OCI-LY7 (cell line): ENCODE data around the gene MADD. TPM values are rescaled to one million over a fixed set of nuclear protein-coding genes. Genes with fewer than 3 reads are reported as not detected.

Source experiments
- BruUV-seq: library from RNA; stranded (reverse); fragments of 400-500 nt; replicated peaks from 2 replicates; lab custom pipeline; 2021; lab: Mats Ljungman, UMichigan
- CTCF ChIA-PET: fragments of 300-600 bp; sonication (Branson Sonifier 250); formaldehyde crosslinking; loops from one replicate; lab custom pipeline; 2022; ENCODE audit warnings: antibody characterized with exemption; ENCODE audit not compliant: unreplicated experiment; lab: Charles Lee
- POLR2A ChIA-PET: fragments of 300-600 bp; sonication (Branson Sonifier 250); formaldehyde crosslinking; loops from one replicate; lab custom pipeline; 2022; ENCODE audit warnings: antibody characterized with exemption; lab: Charles Lee
- DNase-seq: peaks from one replicate; pipeline ENCODE4 v3.0.0-alpha.2; 2015; ENCODE audit warnings: low spot score
- H2AFZ ChIP-seq: fragments of 200-600 bp; sonication (generic), shearing (Covaris generic); 2 replicates; pipeline ENCODE4 v1.6.1; 2014; ENCODE audit warnings: mild to moderate bottlenecking, antibody characterized with exemption, low read length, moderate library complexity
- H3K27ac ChIP-seq: fragments of 200-600 bp; sonication (generic); 2 replicates; pipeline ENCODE4 v1.5.1; 2014; ENCODE audit warnings: mixed run types, low read depth, mild to moderate bottlenecking, moderate library complexity, low read length, inconsistent platforms; ENCODE audit not compliant: poor library complexity, severe bottlenecking
- H3K36me3 ChIP-seq: fragments of 200-600 bp; sonication (generic); 2 replicates; pipeline ENCODE4 v1.6.1; 2014; ENCODE audit warnings: mild to moderate bottlenecking, antibody characterized with exemption, low read length, moderate library complexity, mixed read lengths; ENCODE audit not compliant: insufficient read depth
- H3K4me1 ChIP-seq: fragments of 200-600 bp; sonication (generic); 2 replicates; pipeline ENCODE4 v1.5.1; 2014; ENCODE audit warnings: mild to moderate bottlenecking, low read length; ENCODE audit not compliant: insufficient read depth, poor library complexity, severe bottlenecking
- H3K4me2 ChIP-seq: fragments of 200-600 bp; sonication (generic); 2 replicates; pipeline ENCODE4 v1.6.1; 2014; ENCODE audit warnings: mild to moderate bottlenecking, low read length
- H3K4me3 ChIP-seq: fragments of 200-600 bp; sonication (generic); 2 replicates; pipeline ENCODE4 v1.5.1; 2014; ENCODE audit warnings: mild to moderate bottlenecking, low read depth, low read length; ENCODE audit not compliant: poor library complexity, severe bottlenecking
- H3K79me2 ChIP-seq: fragments of 200-600 bp; sonication (generic); 2 replicates; pipeline ENCODE4 v1.6.1; 2016; ENCODE audit warnings: low read depth, mild to moderate bottlenecking, low read length, moderate library complexity, mixed read lengths; ENCODE audit not compliant: insufficient read depth
- H3K9me2 ChIP-seq: fragments of 200-600 bp; sonication (generic); 2 replicates; pipeline ENCODE4 v1.6.1; 2016; ENCODE audit warnings: mild to moderate bottlenecking, low read length, mixed read lengths; ENCODE audit not compliant: insufficient read depth
- H3K9me3 ChIP-seq: fragments of 200-600 bp; sonication (generic); 2 replicates; pipeline ENCODE4 v1.6.1; 2014; ENCODE audit warnings: mild to moderate bottlenecking, mixed run types, low read length, mixed read lengths
- H4K20me1 ChIP-seq: fragments of 200-600 bp; sonication (generic); 2 replicates; pipeline ENCODE4 v1.6.1; 2014; ENCODE audit warnings: mild to moderate bottlenecking, antibody characterized with exemption, low read length, moderate library complexity, mixed read lengths; ENCODE audit not compliant: insufficient read depth
- CTCF ChIP-seq: fragments of 200-600 bp; sonication (generic); conservative IDR thresholded peaks from 2 replicates; pipeline ENCODE4 v1.5.1; 2014; ENCODE audit warnings: mild to moderate bottlenecking, antibody characterized with exemption, low read length, moderate library complexity, mixed read lengths
- EZH2phosphoT487 ChIP-seq: fragments of 200-600 bp; sonication (generic); IDR thresholded peaks from 2 replicates; pipeline ENCODE4 v1.6.1; 2018; ENCODE audit warnings: low read depth, borderline replicate concordance, mild to moderate bottlenecking, mixed run types, antibody characterized with exemption, low read length, moderate library complexity, mixed read lengths
- intact Hi-C: fragments of 100-400 bp; cut with micrococcal nuclease; formaldehyde crosslinking; loops from one replicate; pipeline ENCODE4 v1.10.0; 2022; ENCODE audit not compliant: unreplicated experiment
- total RNA-seq, 2 experiments: library from RNA; depleted of rRNA in 1 of 2; stranded (reverse); fragments of >200 nt in 1 of 2; shearing (Covaris generic) in 1 of 2; gene quantifications; 2 replicates each; pipeline ENCODE4 v1.2.3, GENCODE V29; 2014 to 2022

The MADD gene
- total RNA-seq, 2 experiments from 2014 or later, result 32.1 to 47.8 TPM

- H4K20me1 ChIP-seq, result peaks cover 23% of the 10 kb centered on the region; the same call in 1 of the 2 replicates
- H3K4me2 ChIP-seq, result peak overlapping the region; percentile 60; the same call in 1 of the 2 replicates
- H3K36me3 ChIP-seq, result no peaks in the 10 kb centered on the region
- CTCF ChIA-PET, result no interaction called here
- BruUV-seq, result no TSS peak
- H3K9me3 ChIP-seq, result no peaks in the 10 kb centered on the region
- no peak overlapping the region for H3K4me3 ChIP-seq
- peaks cover 51% of the 10 kb centered on the region for H3K4me1 ChIP-seq
- no peak for DNase-seq
- no peak overlapping the region for H2AFZ ChIP-seq
- intact Hi-C loops, result loop anchor here (2.0 kb wide), 1 partner anchor 53 kb away; the partner anchor contains the start of gene DDB2
- H3K9me2 ChIP-seq, result no peaks in the 10 kb centered on the region
- H3K79me2 ChIP-seq, result peaks cover 25% of the 10 kb centered on the region
- POLR2A ChIA-PET, result interaction anchor here (1.3 kb wide), 1 partner anchor 9 kb away, joined by 4 read pairs; no protein-coding TSS in a partner anchor
- H3K27ac ChIP-seq, result no peak overlapping the region
- TF ChIP-seq EZH2phosphoT487, result no peak
- no peak for TF ChIP-seq CTCF
Measured at GRCh38 chr11:47267876-47268275, 2.1 kb upstream of the MADD start.

- no peak for DNase-seq
- peak overlapping the region; percentile 78 for H3K4me3 ChIP-seq
- peaks cover 24% of the 10 kb centered on the region; the same call in 1 of the 2 replicates for H4K20me1 ChIP-seq
- H3K79me2 ChIP-seq, result peaks cover 30% of the 10 kb centered on the region
- no peaks in the 10 kb centered on the region for H3K36me3 ChIP-seq
- no TSS peak for BruUV-seq
- H3K9me3 ChIP-seq, result no peaks in the 10 kb centered on the region
- peak overlapping the region; percentile 60 for H3K4me2 ChIP-seq
- H2AFZ ChIP-seq, result peak overlapping the region; percentile 70
- H3K27ac ChIP-seq, result peak overlapping the region; percentile 78
- CTCF ChIA-PET, result no interaction called here
- POLR2A ChIA-PET, result interaction anchor here (0.6 to 1.3 kb wide), 2 partner anchors 10 to 607 kb away, joined by 4 to 5 read pairs; no protein-coding TSS in a partner anchor
- TF ChIP-seq CTCF (no peak), EZH2phosphoT487 (no peak)
- no peaks in the 10 kb centered on the region for H3K9me2 ChIP-seq
- intact Hi-C loops, result loop anchor here (1.0 to 2.0 kb wide), 6 partner anchors 49 to 158 kb away; partner anchors contain the start of genes DDB2, PSMC3 and SLC39A13
- peaks cover 53% of the 10 kb centered on the region for H3K4me1 ChIP-seq
Measured at GRCh38 chr11:47268448-47269001, 1.4 kb upstream of the MADD start.
